GM03348 (cell line): Measurements from ENCODE around the gene POLRMT.
A peak's percentile ranks its signal among the peaks of the same experiment; 100 is the strongest.

Experiments
- DNase-seq: peaks from one replicate; pipeline ENCODE4 v3.0.0; 2012; ENCODE audit warnings: low spot score

The POLRMT gene

DNA sequence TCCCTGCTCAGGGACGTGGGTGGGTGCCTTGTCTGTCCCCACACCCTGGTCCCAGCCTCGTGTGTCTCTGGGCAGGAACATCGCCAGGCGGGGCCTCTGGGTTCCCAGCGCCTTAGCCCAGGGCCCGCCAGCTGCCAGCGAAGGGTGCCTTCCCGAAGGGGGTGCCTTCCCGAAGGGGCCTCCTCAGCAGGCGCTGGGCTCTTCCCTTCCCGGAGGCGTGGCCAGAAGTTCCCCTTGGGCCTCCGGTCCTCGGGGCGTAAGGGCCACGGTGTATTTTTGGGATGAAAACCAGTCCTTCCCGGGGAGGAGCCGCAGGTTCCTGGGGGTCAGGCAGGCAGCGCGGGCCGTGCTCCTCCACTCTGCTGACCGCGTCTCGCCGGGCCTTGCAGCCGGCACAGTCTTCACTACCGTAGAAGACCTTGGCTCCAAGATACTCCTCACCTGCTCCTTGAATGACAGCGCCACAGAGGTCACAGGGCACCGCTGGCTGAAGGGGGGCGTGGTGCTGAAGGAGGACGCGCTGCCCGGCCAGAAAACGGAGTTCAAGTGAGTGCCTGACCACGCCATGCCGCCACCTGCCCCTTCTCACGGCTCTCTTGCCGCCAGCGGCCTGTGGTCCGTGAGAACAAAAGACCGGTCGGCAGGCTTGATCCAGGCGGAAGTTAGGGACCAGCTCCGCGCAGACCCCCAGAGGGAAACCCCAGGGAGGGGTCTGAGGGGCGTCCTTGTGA, 54.1 kb downstream of the POLRMT start:
- DNase-seq: no peak

DNA sequence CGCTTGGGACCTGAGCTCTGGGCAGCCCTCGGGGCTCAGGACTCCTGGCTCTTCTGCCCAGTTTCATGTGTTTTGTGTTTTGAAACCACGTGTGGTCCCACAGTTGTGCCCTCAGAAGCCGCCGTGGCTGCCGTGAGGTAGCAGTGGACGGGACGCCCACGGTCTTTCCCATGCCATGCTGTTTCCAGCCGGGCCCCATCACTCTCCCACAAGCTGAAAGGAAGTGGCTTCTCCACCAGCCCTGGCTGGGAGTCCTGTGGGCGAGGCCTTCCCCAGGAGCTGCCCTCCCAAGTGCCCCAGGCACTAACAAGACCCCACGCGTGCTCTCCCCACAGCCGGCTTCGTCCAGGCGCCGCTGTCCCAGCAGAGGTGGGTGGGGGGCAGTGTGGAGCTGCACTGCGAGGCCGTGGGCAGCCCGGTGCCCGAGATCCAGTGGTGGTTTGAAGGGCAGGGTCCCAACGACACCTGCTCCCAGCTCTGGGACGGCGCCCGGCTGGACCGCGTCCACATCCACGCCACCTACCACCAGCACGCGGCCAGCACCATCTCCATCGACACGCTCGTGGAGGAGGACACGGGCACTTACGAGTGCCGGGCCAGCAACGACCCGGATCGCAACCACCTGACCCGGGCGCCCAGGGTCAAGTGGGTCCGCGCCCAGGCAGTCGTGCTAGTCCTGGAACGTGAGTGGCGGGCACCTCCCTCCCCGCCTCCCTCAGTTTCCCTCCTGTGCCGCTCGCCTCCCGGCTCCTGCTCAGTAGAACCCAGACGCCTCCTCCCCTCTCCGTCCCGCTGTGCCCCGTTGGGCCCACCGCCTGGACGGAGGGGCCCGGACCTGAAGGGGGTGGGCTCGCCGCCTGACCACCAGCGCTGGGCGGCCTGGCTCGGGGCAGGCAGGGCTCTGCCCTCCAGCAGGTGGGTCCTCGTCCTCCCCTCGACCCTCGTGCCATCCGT, 55.6 kb downstream of the POLRMT start:
- DNase-seq: no peak

DNA sequence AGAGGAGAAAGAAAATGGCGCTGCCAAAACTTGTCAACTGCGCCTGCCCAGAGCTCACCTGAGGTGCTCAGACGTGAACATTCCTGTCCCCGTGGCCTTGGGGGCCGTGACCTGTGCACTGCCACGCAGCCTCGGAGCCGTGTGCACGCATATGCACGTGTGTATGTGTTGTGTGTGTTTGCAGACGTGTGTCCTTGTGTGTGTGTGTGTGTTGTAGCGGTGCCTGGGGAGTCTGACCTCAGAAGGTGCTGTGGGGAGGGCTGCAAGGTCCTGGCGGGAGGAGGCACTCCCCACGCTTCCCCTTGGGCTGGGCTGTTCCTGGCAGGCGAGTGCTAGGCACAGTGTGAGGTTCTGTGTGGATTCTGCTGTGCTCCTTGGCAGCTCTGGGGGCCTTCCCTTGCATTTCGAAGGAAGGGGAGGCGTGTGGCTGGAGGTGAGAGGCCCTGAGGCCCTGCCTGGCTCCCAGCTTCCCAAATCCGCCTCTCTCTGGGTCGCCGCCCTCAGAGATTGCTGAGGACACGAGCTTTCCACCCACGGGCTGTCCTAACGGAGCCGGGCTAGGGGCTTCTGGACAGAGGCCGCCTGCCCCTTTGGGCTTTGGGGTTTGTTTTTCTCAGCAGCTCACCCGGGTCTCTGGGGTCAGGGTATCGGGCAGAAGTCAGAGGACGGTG, 56.4 kb downstream of the POLRMT start:
- no peak for DNase-seq

DNA sequence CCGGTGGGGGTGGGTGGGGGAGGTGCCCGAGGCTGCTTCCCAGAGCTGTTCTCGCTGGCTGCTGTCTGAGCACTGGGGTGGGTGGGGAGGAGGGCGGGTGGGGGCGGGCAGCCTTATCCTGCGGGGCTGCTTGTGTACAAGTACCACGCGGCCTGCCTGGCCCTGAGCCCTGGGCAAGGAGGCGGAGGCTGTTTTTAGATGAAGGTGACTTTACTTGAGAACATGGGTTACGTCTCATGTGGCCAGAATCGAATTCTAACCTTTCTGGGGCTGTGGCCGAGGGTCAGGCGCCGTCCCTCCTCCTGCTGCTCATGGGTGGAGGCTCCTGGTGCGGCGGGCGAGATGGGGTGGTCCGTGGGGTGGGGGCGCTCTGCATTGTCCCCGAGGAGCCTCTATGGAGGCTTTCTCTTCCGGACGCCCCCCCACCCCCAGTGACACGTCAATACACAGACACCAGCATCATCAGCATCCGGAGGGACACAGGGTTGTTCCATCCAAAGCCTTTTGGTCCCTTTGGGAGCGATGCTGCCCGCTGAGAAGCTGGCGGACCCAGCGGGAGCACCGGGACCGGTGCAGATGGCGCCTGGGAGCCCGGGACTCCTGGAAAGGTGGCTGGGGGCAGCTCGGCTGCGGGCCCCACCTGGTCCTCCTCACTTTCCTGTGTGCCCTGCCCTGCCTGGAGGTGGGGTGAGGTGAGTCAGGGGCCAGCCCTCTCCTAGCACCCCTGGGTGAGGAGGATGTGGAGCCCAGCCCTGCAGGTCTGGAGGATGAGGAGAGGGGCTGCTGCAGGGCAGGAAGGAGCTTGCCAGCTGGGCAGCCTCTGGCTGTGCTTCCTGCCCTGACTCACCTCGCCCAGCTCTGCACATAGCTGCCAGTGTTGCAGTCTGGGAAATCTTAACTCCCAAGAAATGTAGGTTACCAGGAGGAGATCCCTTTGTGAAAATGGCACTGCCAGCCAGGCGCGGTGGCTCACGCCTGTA, 57.5 kb downstream of the POLRMT start:
- DNase-seq: peak; percentile 52

DNA sequence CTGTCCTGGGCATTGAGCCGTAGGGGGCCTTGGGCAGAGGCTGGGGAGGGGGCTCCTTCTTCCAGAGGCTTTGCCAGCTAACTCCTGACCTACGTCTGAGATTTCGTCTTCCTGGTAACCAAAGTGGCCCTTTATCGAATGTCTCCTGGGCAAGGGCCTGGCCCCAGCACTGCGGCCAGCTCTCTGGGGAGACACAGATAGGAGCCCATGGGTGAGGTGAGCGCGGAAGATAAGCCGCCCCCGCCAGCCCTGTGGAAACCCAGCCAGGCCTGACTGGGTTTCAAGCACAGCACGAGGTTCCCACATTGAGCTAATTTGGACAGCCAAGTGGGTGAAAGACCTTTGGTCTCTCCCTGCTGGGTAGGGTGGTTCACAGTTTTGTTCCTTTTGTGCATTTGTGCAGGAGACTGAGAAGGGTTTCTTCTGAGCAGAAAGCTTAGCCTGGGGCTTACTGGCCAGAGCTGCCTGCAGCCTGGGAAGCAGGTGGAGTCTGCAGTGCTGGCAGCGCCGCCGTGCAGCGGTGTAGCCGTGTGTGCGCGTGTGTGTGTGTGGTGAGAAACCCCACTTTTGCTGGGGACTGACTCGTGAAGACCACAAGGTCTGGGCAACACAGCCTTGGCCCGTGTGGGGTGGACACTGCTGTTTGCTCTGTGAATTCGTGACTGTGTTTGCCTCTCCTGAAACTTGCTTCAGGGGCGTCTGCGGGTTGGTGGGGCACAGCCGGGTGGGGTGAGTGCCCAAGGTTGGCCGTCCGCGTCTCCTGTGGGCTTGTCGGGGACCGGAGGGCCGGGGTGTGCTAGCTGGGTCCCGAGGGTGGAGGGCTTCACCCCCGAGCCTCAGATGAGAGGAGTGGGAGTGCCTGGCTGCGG, 58.4 kb downstream of the POLRMT start:
- peak; percentile 47 for DNase-seq

DNA sequence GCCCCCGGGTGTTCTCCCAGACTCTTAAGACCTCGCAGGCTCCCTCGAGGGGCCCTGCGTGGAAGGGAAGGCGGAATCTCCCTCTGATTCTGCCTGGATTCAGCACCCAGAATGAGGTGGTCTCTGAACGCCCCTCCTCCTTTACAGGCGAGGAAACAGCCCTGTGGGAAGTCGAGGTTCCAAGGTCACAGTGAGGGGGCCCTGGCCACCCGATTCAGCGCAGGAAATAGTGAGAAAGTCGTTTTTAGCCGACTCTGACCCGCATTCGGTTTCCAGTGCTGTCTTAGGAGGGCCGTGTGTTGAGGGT, 59.9 kb downstream of the POLRMT start:
- DNase-seq: no peak

DNA sequence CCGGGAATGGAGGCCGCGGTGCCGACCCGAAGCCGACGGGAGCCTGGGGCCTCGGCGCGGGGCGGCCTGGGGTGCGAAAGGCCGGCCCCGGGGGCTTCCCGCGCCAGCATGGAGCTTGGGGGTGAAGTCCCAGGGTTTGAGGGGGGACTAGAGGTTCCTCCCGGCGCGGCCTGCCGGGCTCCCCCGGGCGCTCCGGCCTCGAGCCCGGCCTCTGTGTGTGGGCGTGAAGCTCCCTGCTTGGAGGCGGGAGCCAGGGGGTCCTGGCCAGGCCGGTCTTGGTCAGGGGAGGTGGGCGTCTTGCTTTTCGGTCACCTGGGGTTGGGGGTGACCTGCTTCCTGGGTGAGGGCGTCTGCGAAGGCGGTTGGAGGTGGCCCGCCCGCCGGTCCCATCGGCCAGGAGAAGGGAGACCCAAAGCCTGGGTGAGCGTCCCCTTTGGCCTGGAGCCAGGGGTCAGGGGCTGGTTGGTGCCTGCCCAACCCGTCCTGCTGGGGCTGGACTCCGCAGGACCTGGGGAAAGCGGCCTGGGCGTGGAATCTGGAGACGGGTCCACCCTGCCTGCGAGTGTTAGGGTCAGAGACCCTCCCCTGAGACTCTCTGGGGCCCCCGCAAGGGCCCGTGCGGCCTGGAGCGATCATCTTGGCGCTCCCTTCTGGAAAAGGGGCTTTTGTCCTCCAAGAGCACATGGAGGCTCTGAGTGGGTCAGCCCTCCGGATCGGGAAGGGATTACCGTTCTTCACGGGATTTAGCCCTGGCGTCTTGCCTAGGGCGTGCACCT, 60.4 kb downstream of the POLRMT start:
- peak; percentile 83 for DNase-seq

DNA sequence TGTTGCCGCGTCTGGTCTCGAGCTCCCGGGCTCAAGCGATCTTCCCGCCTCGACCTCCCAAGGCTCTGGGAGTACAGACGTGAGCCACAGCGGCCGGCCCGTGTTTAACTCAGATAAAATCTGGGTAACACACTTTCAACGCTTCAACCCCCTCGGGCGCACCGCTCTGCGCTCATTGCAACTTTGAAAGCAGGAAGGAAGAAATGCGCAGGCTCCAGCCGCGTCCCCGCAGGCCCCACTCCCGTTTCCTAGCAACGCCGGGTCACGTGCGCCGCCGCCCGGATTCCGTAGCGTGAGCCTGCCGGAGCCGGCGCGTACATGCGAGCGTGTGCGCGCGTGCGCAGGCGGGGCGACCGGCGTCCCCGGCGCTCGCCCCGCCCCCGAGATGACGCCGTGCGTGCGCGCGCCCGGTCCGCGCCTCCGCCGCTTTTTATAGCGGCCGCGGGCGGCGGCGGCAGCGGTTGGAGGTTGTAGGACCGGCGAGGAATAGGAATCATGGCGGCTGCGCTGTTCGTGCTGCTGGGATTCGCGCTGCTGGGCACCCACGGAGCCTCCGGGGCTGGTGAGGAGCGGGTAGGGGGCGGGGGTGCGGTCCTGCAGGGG, 61.1 kb downstream of the POLRMT start, which contains the start of gene BSG:
BSG (plus strand) TSS at position 457 of the 603 bp plus-strand sequence; CDS start at position 496, 39 bp downstream.
- DNase-seq: peak; percentile 100

DNA sequence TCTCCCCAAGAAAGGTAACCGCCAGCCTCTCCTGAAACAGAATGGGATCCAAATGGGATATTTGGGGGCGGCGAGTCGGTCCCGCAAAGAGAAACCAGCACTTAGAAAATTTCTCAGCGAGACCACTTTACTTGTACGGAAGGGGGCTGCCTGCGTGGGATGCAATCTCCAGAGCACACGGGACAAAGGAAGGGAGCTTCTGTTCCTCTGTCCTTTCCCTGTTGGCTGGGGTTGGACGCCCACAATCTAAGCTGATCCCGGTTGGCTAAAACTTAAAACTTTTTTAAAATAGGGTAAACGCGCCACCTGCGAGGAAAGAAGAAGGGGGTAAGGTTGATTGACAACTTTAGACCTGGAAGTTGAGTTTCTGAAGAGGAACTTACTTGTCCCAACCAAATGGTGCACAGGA, 61.8 kb downstream of the POLRMT start:
- peak; percentile 45 for DNase-seq

DNA sequence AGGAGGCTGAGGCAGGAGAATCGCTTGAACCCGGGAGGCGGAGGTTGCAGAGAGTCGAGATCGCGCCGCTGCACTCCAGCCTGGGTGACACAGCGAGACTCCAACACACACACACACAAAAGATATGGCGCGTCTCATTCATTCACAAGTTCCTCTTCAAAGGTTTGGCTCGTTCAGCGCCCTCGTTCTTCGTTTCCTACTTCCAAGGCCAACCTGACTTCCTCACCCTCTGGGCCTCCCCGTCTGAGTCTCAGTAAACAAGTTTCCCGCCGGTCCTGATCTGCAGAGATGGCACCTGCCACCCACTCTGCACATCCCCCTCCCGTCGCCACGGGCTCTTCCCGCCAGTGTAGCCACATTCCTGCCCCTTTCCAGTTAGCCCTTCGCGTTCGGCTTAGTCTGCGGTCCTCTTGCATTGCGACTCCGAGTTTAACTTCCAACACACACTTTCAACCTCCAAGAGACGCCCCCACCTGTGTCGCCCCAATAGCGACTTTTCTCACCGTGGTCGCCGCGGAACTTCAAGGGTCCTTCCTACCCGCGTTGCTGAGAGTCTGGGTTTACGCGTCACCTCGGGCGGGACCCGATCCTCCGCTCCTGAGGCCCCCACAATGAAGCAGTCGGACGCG, 62.3 kb downstream of the POLRMT start:
- DNase-seq: no peak

DNA sequence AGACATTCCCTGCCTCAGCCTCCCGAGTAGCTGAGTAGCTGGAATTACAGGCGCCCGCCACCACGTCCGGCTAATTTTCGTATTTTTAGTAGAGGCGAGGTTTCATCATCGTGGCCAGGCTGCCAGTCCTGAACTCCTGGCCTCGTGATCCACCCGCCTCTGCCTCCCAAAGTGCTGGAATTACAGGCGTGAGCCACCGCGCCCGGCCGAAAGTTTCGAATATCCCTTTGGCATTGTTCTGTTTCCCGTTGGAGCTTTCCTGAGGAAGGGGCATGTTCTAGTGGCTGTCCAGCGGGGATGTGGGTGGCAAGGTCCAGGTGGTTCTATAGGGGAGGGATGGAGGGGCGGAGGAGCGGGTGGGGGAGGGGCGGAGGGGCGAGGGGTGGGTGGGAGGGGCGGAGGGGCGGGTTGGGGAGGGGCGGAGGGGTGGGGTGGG, 63.1 kb downstream of the POLRMT start:
- DNase-seq: no peak

DNA sequence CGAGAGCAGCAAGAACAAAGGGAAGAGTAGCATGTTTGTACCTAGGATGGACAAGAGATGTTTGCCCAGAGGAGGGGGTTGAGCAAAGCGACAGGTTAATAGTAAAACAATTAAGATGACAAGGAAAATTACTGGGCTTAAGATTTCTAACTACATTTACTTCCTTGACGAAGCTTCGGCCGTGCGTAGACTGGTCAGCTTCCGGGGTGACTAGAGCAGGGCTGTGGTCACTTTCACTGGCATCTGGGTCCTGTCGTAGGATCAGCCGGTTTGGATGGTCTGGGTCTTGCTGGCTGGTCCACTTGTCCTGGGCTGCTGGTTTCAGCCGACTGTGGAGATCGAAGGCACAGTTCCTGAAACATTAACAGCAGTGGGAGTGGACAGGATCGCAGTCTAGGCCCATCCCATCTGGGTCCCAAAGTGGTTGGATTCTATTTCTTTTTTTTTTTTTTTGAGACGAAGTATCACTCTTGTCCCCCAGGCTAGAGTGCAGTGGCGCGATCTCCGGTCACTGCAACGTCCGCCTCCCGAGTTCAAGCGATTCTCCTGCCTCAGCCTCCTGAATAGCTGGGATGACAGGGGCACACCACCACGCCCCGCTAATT, 65.9 kb downstream of the POLRMT start:
- no peak for DNase-seq
